ENCODE data around the gene FLT3.
"Not testable (repeated sequence)": the region's sequence is repeated elsewhere in the genome, so short reads cannot be mapped to it uniquely, and the experiment has no call there.

FLT3 gene

GRCh38 chr13:28100150-28101121 lies at the start of gene FLT3:
Gene FLT3, minus strand, starts transcription at chr13:28100576. Its CDS starts 66 bp downstream, at chr13:28100510.
- DNase-seq = no peak

GRCh38 chr13:28147495-28147894 lies 47.1 kb upstream of the FLT3 start:
- DNase-seq = no peak

- DNase-seq = no peak
Observed at GRCh38 chr13:28145049-28145448, 44.7 kb upstream of the FLT3 start.

GRCh38 chr13:28141542-28141941 lies 41.2 kb upstream of the FLT3 start:
- not testable (repeated sequence) for DNase-seq

- no peak for DNase-seq
Observed at GRCh38 chr13:28140433-28141125, 40.2 kb upstream of the FLT3 start.

GRCh38 chr13:28138756-28139470 lies 38.5 kb upstream of the FLT3 start:
- peak; percentile 38 for DNase-seq

DNA sequence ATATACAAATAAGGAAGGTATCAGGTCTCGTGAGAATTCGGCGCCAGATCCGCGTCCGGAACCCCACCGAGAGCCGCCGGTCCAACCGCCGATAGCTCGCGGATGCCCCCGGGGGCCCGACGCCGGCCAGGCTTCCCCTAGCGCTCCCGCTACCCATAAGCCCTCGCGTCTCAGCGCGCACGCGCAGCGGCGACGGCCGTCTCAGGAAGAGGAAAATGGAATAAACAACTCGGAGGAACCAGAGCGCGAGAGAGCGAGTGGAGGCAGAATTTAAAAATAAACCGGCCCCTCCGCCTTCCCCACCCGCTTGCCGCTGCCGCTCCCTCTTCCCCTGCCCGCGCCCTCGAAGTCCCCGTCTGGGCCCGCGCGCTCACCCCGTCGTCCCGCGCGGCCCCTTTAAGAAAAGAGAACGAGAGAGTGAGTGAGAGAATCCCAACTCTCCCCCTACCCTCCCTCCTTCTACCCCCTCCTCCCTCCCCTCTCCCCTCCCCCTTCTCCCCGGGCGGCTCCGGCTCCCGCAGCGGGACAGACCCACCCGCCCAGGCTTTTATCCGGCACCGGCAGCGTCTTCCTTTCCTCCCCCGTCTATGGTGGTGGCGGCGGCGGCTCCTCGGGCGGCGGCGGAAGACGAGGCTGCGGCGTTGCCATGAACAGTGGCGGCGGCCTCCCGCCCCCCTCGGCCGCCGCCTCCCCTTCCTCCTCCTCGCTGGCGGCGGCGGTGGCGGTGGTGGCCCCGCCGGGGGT lies 37.8 kb upstream of the FLT3 start, which contains the start of gene PAN3:
Gene PAN3 (plus strand): TSS at position 534 of the 744 bp plus-strand sequence. CDS start 113 bp downstream, at position 647.
- peak; percentile 75 for DNase-seq

DNA sequence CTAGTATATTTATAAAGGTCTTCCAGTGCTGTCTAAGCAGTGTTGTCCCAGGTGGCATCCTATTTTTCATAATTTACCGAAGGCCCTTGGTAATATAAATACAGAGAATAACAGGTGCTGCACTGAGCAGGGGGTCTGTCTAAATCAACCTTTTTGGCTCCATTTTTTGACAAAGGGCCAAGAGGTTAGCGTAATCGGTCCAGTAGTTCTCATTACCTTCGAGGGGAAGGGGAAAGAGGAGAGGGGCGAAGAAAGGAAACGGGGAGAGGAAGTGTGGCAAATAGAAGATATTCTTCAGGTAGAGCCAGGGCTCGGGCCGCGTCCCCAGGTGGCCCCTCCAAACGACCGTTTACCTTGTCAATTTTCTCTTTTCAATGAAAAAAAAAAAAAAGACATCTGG lies 37.2 kb upstream of the FLT3 start:
- DNase-seq = no peak

DNA sequence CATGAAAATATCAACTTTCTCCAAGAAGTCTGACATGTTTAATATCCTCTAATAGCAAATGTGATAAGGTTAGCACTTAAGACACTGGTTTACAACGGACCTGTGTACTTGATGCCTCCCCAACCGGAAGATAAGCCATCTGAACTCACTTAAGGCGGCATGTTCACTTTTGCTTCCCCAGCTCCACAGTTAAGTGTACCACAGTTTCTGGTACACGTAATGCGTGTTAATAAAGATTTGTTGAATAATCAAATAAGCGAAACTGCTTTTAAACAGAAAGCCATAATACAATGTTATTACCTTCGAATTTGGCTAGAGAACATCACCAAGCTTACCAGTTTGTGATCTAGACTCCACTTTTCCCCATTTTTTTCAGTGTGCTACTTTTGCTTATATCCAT lies 36.5 kb upstream of the FLT3 start:
- DNase-seq = no peak

DNA sequence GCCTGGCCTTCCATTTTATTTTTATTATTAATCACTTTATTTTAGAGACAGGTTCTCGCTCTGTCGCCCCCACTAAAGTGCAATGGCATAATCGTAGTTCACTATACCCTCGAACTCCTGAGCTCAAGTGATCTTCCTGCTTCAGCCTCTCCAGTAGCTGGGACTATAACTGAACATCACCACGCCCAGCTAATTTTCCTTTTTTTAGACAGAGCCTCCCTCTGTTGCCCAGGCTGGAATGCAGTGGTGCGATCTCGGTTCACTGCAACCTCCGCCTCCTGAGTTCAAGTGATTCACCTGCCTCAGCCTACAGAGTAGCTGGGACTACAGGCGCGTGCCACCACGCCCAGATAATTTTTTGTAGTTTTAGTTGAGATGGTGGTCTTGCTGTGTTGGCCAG lies 31.3 kb upstream of the FLT3 start:
- DNase-seq = no peak

- DNase-seq = no peak
Observed at GRCh38 chr13:28129911-28130693, 29.7 kb upstream of the FLT3 start.

DNA sequence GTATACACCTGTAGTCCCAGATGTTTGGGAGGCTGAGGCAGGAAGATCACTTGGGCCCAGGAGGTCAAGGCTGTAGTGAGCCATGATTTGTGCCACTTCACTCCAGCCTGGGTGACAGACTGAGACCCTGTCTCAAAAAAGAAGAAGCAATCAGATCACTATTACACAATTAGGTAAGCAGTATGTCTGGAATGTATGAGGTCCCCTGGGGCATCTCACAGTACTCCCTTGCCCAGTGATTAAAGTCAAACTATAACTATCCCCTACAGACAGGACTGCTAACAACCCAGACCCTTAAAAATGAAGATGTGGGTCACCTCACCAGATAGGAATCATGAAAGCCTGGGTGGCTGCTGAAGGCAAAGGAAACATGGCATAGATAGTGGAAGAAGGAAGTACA lies 28.6 kb upstream of the FLT3 start:
- no peak for DNase-seq

DNA sequence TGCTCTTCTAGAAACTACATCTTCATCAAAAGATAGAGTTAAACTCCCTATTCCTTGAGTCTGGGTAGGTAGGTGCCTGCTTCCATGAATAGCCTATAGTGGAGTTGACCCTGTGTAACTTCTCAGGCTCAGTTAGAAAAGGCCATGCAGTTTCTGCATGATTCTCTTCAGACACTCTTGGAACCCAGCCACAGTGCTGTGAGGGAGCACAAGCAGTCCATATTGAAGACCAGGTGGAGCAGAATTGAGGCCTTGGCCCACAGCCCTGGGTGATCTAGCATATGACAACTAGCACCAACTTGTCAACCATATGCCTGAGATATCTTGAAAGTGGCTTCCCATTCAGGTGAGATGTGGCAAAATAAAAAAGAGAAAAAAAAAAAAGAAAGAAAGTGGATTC lies 27.7 kb upstream of the FLT3 start:
- DNase-seq = no peak

DNA sequence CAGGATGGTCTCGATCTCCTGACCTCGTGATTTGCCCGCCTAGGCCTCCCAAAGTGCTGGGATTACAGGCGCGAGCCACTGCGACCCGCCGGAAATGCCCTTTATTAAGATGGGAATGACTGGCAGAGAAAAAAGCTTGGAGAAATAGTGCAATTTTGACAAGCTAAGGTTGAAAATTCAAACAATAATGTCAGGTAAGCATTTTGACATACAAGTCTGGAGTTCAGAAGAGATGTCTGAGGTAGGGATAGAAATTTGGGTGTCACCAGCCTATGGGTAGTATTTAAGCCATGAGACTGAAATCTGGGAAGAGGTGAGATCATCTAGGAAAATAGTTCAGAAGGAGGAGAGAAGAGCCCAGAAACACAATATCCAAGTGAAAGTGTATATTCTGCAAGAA lies 20.8 kb upstream of the FLT3 start:
- DNase-seq = no peak

- no peak for DNase-seq
Observed at GRCh38 chr13:28120317-28120716, 19.9 kb upstream of the FLT3 start.

DNA sequence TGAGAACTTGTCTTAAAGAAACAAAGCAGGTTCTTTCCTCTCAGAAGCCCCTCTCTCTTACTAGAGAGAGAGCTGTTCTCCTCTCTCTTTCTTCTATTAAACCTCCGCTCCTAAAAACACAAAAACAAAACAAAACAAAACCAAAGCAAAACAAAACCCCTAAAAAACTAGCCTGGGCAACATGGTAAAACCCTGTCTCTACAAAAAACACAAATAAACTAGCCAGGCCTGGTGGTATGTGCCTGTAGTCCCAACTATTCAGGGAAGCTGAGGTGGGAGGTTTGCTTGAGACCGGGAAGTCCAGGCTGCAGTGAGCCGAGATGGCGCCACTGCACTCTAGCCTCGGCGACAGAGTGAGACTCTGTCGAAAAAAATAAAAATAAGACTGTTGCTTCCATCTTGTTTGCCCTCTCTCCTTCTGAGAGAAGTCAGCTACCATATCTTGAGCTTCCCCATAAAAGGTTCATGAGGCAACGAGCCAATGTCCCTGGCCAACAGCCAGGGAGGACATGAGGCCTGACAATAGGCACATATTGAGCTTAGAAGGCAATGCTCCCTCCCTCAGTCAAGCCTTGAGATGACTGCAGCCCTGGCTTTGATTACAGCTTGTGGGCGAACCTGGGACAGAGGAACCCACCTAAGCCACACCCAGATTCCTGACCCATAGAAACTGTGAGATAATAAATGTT lies 17.5 kb upstream of the FLT3 start:
- DNase-seq = no peak

DNA sequence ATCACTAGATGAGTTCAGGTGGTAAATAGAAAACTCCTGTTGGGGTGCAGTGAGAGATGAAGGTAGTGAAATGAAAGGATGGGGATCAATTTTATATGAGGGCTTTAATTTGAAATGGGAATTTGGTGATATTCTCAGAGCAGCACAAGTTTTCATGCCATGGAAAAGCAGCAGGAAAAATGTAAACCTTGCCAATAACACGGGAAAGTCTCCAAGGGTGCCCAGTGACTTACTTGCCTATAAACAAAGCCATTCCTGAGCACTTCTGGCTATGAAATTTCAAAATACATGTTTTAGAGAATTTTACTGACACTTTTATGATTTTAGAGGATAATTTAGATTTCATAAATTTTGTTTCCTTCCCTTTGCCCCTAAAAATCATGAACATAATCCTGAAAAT lies 16.4 kb upstream of the FLT3 start:
- no peak for DNase-seq

DNA sequence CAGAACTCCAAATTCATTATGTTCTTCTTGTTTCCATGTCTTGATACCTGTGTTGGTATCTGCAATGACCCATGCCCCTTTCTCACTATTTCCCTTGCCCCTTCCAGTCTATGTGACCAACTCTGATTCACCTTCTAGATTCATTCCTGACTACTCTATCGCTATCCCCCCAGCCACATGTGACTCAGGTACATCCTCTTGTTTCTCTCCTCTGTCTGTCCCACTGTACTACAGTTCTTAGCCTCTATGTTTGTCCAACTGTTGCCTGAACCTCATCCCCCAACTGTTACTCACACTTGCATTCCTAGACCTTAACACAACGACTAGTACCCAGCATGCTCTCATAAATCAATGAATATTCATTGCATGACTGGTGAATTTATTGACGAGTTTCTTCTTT lies 10.0 kb upstream of the FLT3 start:
- DNase-seq = no peak

DNA sequence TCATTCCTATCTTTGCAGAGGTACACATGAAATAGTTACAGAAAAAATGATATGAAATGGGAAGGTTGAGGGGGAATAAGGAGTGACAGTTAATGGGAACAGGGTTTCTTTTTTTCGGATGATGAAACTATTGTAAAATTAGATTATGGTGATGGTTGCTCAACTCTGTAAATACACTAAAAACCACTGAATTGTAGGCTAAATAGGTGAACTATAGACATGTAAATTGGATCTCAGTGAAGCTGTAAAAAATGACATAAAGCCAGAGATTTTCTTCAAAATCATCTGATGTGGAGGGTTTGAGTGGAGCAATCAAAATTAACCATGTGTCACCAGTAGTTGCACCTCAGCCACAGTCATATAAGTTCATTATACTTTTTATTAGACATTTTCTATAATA lies 6.6 kb upstream of the FLT3 start:
- no peak for DNase-seq

DNA sequence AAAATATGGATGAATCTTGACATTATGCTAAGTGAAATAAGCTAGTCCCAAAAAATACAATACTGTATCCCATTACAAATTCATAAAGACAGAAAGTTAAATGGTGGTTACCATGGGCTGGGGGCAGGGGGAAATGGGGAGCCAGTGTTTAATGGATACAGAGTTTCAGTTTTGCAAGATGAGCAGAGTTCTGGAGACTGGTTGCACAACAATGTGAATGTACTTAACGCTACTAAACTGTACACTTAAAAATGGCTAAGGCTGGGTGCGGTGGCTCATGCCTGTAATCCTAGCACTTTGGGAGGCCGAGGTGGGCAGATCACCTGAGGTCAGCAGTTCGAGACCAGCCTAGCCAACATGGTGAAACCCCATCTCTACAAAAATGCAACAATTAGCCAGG lies 1.5 kb upstream of the FLT3 start:
- DNase-seq = not testable (repeated sequence)

Measured in T1000 (cell line).